ENCODE measurements around the gene ZNF536. TPM values are rescaled to one million over a fixed set of nuclear protein-coding genes. Genes with fewer than 3 reads are reported as not detected.

The ZNF536 gene
- total and polyA plus RNA-seq, 10 of the 15 experiments (the other 5 are each of a cell fraction or from before 2014, with no cell fraction given) = not detected

DNA sequence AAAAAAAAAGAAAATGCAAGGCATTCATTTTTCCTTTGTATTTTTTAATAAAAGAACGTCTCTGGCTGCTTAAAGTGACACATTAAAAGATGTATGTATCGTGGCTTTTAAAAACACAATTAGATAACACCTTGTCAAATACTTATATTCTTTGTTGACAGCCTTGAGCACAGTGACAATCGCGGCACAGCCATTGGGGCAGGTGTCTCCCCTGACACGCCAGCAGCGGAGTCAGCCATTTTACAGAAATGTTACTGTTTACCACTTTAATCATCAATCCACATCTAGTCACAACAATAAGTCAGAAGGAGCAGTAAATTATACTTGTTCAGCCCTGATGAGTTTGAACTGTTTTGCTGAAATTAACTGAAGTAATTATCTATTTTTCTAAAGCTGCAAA, 224.1 kb downstream of the ZNF536 start:
- Histone ChIP-seq H3K9ac (ENCODE audit: control insufficient read depth, insufficient read depth, low read length) (no peak overlapping the region), H3K4me1 (ENCODE audit: control insufficient read depth, insufficient read depth, low read length) (no peaks in the 10 kb centered on the region), H3K79me2 (ENCODE audit: control insufficient read depth, insufficient read depth, low read length) (no peaks in the 10 kb centered on the region), H3K9me3 (replicated peaks; ENCODE audit: control insufficient read depth, insufficient read depth, low read length) (no peaks in the 10 kb centered on the region), H3K4me3 (no peak overlapping the region), H3K4me2 (ENCODE audit: control insufficient read depth, insufficient read depth) (no peak overlapping the region), H3K27me3 (replicated peaks in 1 of 2; ENCODE audit: control insufficient read depth in 2 of 2, insufficient read depth in 2 of 2, low read length in 1 of 2) (no peaks in the 10 kb centered on the region), H3K27ac (ENCODE audit: control insufficient read depth, insufficient read depth) (no peak overlapping the region), H4K20me1 (ENCODE audit: control insufficient read depth, insufficient read depth) (no peaks in the 10 kb centered on the region), H2AFZ (ENCODE audit: control insufficient read depth, low read depth, low read length) (no peak overlapping the region), H3K36me3 (ENCODE audit: control insufficient read depth in 2 of 2, insufficient read depth in 2 of 2, low read length in 1 of 2) (no peaks in the 10 kb centered on the region)
- in situ Hi-C loops (cut with MboI) (no loop called here), intact Hi-C loops (cut with micrococcal nuclease; ENCODE audit: unreplicated experiment) (no loop called here)
- POLR2A ChIA-PET = no interaction called here
- DNase-seq (ENCODE audit: low read depth, low spot score) (no peak), ATAC-seq (no peak), FAIRE-seq (no peak)
- SMC1A ChIA-PET (ENCODE audit: uncharacterized antibody, unreplicated experiment) = interaction anchor here (0.7 kb wide), 1 partner anchor 125 kb away, joined by 3 read pairs; no protein-coding TSS in a partner anchor
- WGBS (ENCODE audit: insufficient coverage, insufficient replicate concordance, low lambda C conversion rate, missing lambda C conversion rate) = 48% methylated on average over 6 of the region's 6 CpGs
- CTCF ChIA-PET = no interaction called here
- no peak for TF ChIP-seq JUND (IDR thresholded peaks at IDR 0.05; ENCODE audit: low read depth, low read length)
- no TSS peak for BruUV-seq (replicated peaks)
- RAD21 ChIA-PET (ENCODE audit: unreplicated experiment) = no interaction called here

DNA sequence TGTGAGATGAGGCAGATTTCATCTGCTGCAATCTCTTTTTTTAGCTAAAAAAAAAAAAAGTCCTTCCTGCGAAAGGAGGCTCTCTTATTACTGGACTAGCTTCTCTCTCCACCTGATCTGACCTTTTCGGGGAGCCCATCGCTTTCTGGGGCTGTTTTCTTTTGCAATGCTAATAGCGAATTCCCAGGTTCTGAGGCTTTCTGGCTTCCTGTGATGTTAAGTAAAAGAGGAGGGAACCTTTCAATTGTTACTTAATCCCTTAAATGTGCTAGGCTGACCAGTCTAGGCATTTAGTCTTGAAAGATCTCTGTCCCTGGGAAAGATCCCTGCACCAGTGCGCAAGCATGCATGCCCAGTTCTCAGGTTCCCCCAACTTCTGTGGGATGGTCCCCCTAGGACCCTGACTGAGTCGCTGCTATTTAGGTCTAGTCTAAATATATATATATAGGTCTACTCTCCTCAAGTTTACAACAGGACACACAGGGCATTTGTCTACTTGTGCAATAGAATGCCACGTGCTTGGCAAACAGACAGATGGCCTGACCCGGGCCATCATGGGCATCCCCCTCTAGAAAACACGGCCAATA, 224.7 kb downstream of the ZNF536 start:
- FAIRE-seq = no peak
- Histone ChIP-seq H3K9ac (ENCODE audit: control insufficient read depth, insufficient read depth, low read length) (no peak overlapping the region), H3K36me3 (ENCODE audit: control insufficient read depth in 2 of 2, insufficient read depth in 2 of 2, low read length in 1 of 2) (no peaks in the 10 kb centered on the region), H3K27ac (ENCODE audit: control insufficient read depth, insufficient read depth) (no peak overlapping the region), H2AFZ (ENCODE audit: control insufficient read depth, low read depth, low read length) (no peak overlapping the region), H3K9me3 (replicated peaks; ENCODE audit: control insufficient read depth, insufficient read depth, low read length) (no peaks in the 10 kb centered on the region), H3K4me3 (no peak overlapping the region), H3K79me2 (ENCODE audit: control insufficient read depth, insufficient read depth, low read length) (no peaks in the 10 kb centered on the region), H3K4me2 (ENCODE audit: control insufficient read depth, insufficient read depth) (no peak overlapping the region), H3K4me1 (ENCODE audit: control insufficient read depth, insufficient read depth, low read length) (no peaks in the 10 kb centered on the region), H4K20me1 (ENCODE audit: control insufficient read depth, insufficient read depth) (no peaks in the 10 kb centered on the region), H3K27me3 (replicated peaks in 1 of 2; ENCODE audit: control insufficient read depth in 2 of 2, insufficient read depth in 2 of 2, low read length in 1 of 2) (no peaks in the 10 kb centered on the region)
- no TSS peak for BruUV-seq (replicated peaks)
- no peak for ATAC-seq
- ChIA-PET POLR2A (no interaction called here), CTCF (no interaction called here), RAD21 (ENCODE audit: unreplicated experiment) (no interaction called here), SMC1A (ENCODE audit: uncharacterized antibody, unreplicated experiment) (interaction anchor here (0.7 kb wide), 1 partner anchor 125 kb away, joined by 3 read pairs; no protein-coding TSS in a partner anchor)
- in situ Hi-C loops (cut with MboI) (no loop called here), intact Hi-C loops (cut with micrococcal nuclease; ENCODE audit: unreplicated experiment) (no loop called here)
- TF ChIP-seq TBL1XR1 (IDR thresholded peaks at IDR 0.05; ENCODE audit: low read depth, low read length) (no peak), PML (IDR thresholded peaks at IDR 0.05; ENCODE audit: low read length) (no peak), YY1 (IDR thresholded peaks at IDR 0.05; ENCODE audit: low read depth, low read length) (no peak), IRF4 (IDR thresholded peaks at IDR 0.05; ENCODE audit: low read depth, low read length) (no peak), JUNB (IDR thresholded peaks at IDR 0.05) (no peak), SMAD5 (IDR thresholded peaks at IDR 0.05; ENCODE audit: low read depth) (no peak)
- TF ChIP-seq, protein P1, sequence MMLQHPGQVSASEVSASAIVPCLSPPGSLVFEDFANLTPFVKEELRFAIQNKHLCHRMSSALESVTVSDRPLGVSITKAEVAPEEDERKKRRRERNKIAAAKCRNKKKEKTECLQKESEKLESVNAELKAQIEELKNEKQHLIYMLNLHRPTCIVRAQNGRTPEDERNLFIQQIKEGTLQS (IDR thresholded peaks at IDR 0.05; ENCODE audit: borderline replicate concordance, extremely low read depth, low read depth, low read length) = no peak
- DNase-seq (ENCODE audit: low read depth, low spot score) = no peak
- 23% methylated on average over 9 of the region's 9 CpGs for WGBS (ENCODE audit: insufficient coverage, insufficient replicate concordance, low lambda C conversion rate, missing lambda C conversion rate)
